Measurements from ENCODE around the gene LIMCH1.

- no peak for TF ChIP-seq CTCF (IDR thresholded peaks at IDR 0.05)
- no peak for TF ChIP-seq POLR2A (IDR thresholded peaks at IDR 0.05)
Observed at GRCh38 chr4:41646862-41647261, 108.9 kb downstream of the LIMCH1 start.
